NCI-H2196 treated with DMSO at 0.1 percent for 48 hours (cell line): ENCODE data around the gene CDK19.
A peak's percentile ranks its signal among the peaks of the same experiment; 100 is the strongest.

Experiments used
- DNase-seq: peaks from one replicate; lab custom pipeline; 2025; ENCODE audit not compliant: unreplicated experiment; lab: John Stamatoyannopoulos, UW

The CDK19 gene

GRCh38 chr6:110708295-110708950 is 106.8 kb downstream of the CDK19 start:
- DNase-seq, result no peak

DNA sequence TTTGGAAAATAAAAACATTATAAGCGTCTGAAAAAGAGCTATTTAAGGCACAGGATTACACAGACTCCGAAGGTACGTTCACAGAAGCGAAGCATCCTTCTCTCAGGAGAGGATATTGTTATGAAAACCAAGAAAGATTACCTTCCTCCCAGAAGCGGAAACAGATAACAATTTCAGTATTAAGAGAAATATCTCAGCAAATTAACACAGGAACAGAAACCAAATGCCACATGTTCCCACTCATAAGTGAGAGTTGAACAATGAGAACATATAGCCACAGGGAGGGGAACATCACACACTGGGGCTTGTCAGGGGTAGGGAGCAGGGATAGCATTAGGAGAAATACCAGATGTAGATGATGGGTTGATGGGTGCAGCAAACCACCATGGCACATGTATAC is 109.7 kb downstream of the CDK19 start:
- no peak for DNase-seq

DNA sequence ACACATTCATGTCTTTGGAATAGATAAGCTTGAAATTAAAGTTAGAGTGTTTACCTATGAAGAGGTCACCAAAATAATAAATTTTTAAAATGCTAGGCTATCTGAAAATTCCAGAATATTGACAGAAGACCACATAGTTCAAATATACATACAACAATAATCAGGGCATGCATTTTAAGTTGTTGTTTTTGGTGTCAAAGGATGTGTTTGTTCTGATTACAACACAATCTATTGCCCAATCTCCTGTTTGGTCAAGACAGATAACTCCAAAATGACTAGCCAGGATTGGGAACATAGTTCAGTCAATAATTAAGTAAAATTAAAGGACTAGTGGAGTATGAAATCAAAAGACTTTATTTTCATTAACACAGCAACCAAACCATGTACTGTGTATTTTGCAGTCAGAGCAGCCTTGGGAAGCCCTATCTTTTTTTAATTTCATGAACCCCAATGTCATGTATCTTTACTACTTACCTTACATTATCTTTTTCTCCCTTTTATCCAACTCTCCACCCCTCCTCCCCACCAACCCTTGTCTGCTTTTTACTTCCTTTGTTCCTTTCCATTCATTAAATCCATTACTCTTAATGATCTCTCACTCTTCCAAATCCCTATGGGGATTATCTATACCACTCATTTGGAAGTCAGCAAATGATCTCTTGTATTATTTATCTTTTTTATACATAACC is 111.2 kb downstream of the CDK19 start:
- no peak for DNase-seq

GRCh38 chr6:110703010-110703905 is 112.0 kb downstream of the CDK19 start:
- no peak for DNase-seq

DNA sequence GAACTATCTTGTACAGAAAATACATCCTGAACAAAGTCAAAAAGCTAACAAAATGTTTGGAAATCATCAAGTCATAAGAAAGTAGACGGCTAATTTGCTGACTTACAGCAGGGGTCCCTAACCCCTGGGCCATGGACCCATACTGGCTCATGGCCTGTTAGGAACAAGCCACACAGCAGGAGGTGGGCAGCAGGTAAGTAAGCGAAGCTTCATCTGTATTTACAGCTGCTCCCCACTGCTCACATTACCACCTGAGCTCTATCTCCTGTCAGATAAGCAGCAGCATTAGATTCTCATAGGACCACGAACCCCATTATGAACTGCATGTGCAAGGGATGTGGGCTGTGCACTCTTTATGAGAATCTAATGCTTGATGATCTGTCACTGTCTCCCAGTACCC is 115.5 kb downstream of the CDK19 start:
- DNase-seq, result no peak

DNA sequence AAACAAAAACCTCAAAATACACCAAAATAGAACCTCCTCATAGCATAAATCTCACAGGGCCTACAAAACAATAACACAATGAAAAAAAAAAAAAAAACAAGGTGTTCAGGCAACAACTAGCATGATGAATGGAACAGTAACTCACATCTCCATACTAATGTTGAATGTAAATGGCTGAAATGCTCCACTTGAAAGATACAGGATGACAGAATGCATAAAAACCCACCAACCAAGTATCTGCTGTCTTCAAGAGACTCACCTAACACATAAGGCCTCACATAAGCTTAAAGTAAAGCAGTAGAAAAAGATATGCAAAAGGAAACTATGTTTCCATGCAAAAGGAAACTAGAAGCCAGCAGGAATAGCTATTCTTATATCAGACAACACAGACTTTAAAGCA is 121.3 kb downstream of the CDK19 start:
- no peak for DNase-seq

- no peak for DNase-seq
Observed at GRCh38 chr6:110693296-110693695, 122.0 kb downstream of the CDK19 start.

- no peak for DNase-seq
Observed at GRCh38 chr6:110690916-110691315, 124.4 kb downstream of the CDK19 start.

DNA sequence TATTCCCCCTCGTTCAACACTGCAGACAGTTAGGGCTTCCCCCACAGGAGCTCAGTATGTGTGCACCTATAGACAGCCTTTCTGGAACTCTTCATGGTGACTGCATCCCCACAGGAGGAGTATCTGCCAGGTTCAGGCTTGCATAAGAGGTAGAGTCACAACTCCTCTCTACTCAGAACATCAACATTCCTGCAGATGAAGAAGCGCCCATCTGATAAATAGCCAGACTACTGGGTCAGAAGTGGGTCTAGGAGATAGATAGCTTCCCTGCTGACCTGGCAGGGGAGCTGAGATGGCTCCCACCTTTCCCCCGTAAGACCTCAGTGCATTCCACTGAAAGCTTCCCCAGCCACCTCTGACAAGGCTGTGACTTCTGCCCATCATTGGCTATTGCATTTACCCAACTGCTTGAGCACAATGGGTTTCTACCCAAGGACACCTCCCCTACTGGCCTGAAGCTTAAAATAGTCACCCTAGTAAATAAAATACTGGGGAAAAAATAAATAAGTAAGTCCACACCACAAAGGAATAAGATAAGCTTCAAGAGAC is 125.1 kb downstream of the CDK19 start:
- DNase-seq, result no peak

DNA sequence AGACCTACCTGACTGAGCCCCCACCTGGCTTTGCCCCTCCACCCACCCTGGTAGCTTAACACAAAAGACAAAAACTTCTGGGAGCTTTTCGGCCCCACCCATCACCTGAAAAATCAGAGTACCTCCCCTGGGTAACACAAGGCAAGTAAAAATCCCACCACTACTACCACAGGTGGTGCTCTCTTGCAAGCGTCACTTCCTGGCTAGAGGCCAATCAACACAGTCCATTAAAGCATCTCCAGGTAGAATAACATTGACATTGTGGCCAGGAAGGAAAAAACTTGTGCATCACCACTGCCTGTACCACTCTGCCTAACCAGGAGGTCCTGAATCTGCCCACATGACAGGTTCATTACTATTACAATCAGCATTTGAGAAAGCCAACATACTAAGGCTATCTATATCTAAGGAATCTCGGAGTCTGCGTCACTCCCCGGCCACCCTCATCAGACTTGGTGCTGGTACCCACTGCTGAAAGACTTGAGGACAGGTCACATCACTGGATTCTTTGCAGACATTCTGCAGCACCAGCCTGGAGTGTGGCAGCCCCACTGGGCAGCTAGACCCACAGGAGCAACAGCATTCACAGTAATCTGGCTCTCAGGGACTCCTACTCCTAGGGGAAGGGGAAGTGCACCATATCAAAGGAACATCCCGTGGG is 125.9 kb downstream of the CDK19 start:
- DNase-seq, result peak; percentile 8

- no peak for DNase-seq
Observed at GRCh38 chr6:110688661-110689268, 126.5 kb downstream of the CDK19 start.

DNA sequence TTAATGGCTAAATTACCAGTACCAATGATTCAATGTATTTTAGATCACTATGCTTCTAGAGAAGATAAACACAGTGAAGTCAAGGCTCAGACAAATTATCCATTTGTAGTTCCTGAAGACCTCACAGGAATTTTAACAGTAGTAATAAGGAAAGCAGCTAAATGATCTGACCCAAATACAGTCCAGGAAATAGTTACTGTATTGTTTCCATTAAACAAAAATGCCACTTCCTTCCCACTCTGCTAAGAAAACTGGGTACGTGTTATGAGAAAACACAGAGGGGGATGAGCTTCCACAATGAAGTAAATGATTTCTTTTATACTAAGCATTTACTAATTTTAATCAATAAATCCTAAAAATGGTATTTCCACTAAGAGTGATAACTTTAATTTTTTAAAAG is 127.9 kb downstream of the CDK19 start:
- no peak for DNase-seq

- DNase-seq, result no peak
Observed at GRCh38 chr6:110683241-110683640, 132.0 kb downstream of the CDK19 start.

- DNase-seq, result peak; percentile 84
Observed at GRCh38 chr6:110682460-110682853, 132.8 kb downstream of the CDK19 start.

DNA sequence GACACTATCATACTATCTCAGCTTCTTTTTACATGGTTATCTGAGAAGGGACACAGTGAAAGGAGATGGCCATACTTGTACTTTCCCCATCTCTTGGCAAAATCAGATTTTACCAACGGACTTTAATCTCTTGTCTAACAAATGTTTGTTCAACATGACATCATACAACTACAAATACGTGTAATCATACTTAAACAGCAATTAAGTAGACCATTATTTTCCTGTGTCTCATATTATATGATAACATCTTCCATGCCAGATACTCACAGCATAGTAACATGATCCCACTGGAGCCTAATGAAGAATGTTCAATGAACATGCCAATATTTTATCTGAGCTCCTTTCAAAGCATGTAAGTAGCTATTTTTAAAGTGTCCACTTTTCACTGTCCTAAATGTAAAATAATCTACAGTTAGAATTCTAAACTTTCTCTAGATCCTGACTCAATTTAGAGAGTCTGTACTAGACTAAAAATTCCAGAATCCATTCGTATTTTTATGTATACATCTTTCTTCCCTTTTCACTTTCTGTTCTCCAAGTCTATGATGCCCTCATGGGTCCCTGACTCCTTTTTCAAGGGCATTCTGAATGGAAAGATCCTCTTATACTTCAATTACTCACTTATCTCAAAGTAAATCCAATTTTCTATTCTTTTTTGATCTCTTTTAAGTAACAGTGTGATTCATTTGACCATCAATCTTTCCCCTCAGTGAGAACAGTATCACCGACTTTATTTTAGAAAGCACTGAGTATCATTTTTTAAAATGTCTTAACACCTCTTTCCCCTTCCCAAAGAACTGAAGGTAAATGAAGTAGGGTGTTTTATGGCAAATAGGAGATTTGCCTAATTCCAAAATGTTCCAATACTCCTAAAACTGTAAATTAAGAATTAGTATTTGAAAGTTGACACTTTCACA is 133.5 kb downstream of the CDK19 start:
- peak; percentile 40 for DNase-seq

GRCh38 chr6:110676396-110676795 is 138.9 kb downstream of the CDK19 start:
- DNase-seq, result no peak

DNA sequence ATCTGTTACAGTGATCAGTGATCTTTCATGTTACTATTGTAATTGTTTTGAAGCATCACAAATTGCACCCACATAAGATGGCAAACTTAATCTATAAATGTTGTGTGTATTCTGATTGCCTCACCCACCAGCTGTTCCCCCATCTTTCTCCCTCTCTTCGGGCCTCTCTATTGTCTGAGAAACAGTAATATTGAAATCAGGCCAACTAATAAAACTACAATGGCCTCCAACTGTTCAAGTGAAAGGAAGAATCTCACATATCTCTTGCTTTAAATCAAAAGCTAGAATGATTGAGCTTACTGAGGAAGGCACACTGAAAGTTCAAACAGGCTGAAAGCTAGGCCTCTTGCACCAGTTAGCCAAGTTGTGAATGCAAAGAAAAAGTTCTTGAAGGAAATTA is 141.2 kb downstream of the CDK19 start:
- no peak for DNase-seq

- DNase-seq, result no peak
Observed at GRCh38 chr6:110672122-110672521, 143.1 kb downstream of the CDK19 start.

GRCh38 chr6:110671447-110671846 is 143.8 kb downstream of the CDK19 start:
- no peak for DNase-seq

- no peak for DNase-seq
Observed at GRCh38 chr6:110665600-110665999, 149.7 kb downstream of the CDK19 start.
